Measurements from ENCODE around the gene TRIL. TPM values are rescaled to one million over a fixed set of nuclear protein-coding genes. Genes with fewer than 3 reads are reported as not detected.

The TRIL gene
- polyA plus RNA-seq, 12 donors: 23.0 to 44.7 (median 32.8) TPM; not detected in 1

DNA sequence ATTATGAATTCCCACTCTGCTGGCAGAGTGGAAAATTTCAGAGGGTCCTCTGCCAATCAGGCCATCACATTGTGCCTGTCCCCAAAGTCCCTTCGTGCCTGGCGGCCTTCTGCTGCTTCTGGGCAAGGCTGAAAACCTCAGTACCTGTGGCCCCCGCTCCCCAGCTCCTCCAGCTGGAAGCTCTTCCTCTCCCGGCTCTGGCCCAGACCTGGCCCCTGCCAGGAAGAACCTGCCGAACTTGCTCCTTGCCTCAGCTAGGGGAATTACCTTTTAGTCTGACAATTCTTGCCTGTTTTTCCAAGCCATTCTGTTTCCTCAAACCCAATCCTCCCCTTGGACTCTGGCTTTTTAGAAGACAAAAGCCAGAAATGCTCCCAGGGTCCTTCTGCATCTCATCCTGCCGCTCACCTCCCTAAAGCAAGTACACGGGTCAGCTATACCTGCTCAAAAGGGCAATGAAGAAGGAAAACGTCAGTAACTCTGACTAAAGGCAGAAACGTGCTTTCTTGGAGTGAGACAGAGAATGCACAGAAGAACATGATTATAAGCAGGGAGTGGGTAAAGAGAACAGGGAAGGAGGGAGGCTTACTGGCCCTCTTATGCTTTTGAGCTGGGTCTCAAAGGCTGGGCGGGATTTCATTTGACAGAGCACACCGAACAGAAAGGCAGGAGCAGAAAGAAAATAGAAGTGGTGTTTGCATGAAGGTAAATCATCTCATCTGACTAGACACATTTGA lies 28.1 kb upstream of the TRIL start:
- DNase-seq: no peak

DNA sequence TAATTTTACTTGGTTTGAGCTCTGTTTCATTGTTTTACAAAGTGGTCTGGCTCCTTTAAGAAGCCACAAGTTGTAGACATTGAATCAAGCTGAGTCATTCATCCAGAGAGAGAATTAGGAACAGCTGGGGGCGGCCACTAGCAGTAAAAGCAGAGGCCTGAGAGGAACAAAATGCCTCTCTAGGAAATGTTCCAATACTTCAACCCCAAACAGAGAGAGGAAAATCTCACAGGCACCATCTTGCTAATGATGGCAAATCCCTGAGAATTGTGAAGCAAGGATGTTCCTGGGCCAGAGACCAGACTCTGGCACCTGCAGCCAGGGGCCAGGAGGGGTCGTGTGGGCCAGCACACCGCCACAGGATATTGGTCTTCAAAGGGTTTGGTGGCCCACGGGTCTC lies 26.5 kb upstream of the TRIL start:
- peak; percentile 70 for DNase-seq

DNA sequence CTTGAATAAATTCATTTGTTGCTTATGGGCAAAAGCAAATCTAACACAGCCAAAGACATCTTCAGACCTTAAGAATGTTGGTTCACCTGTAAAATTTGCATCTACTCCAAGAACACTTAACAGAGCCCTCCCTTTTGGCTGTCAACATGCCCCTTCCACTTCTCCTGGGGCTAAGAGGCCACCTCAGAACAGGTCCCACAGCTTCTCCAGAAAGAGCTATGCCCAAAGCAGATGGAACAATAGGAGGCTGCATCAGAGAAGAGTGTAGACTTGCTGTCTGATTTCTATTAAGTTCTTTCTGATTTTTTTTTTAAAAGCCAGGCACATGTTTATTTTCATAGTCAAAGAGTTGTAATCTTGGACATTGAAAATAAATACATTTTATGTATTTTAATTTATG lies 26.1 kb upstream of the TRIL start:
- no peak for DNase-seq

DNA sequence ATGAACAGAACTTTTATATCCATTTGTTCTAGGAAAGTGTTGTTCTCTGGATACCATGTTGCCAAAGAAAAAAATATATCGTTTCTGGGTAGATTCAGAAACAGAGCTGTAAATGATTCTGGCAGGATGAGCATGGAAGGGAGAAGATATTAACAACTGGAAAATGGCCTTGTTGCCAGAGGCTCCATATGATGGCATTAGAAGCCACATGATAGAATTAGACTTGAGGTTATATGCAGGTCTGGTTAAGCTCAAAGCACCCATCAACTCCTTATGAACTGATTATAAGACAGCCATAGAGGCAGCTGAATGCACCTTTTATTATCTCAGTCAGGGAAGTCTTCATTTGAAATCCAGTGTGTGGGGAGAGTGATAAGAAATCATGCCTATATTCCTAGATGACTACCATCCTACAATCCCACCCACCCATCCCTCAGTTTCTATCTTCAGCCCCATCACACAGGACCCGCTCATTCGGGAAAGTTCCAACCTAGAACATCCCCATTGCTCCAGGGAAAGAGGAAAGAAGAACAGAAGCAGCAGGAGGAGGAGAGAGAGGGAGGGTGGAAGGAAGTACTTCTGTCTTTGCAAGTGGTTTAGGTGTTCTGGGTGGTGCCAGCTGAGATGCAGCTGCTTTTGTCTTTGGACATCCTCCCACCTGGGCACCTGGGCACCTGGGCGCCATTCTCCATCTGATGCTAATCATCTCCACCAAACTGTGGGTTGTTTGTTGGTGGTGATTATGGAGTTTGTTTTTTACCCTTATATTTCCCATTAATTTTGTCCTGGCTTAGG lies 25.5 kb upstream of the TRIL start:
- no peak for DNase-seq

DNA sequence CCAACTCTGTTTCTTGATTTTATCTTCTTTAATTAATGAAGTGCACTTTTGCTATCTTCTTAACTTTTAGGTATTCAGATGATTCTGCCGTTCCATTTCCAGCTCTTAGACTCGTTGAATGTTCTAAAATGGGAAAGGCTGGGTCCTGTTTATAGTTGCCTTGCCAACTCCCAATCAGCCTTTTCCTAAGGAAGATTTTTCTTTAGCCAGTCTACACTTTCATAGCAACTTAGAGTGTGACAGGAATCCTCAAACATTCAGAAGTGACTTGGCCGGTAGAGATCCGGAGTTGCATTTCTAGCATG lies 23.0 kb upstream of the TRIL start:
- no peak for DNase-seq

DNA sequence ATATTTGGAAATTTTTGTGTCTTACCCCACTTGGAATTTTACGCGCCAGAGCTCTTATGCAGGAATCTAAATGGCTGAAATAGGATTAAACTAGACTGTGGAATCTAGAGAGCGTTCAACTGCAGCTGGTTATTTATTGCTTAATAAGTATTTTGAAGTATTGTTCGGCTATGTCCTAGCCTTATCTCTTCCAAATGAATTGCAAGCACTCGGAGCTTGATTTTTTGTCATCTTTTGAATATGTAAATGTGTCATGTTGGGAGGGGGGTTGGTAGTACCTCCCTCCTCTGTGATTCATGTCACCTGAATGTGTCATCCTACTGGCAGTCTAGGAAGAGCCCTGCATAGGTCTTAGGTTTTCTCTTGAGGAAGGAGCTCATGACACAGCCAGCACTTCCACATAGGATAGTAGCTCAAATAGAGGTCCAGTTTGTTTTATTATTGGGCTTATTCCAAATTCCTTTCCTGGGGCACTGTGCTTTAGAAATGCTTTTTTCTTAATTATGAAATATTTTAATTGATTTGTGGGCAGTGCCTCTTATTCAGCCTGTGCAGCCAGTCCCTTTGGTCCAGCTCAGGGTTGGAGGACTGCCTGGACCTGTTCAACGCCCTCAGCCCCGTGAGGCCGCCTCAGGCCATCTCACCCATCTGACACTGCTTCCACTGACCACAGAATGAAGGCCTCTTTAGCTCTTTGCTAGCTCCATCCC lies 22.5 kb upstream of the TRIL start:
- DNase-seq: no peak

DNA sequence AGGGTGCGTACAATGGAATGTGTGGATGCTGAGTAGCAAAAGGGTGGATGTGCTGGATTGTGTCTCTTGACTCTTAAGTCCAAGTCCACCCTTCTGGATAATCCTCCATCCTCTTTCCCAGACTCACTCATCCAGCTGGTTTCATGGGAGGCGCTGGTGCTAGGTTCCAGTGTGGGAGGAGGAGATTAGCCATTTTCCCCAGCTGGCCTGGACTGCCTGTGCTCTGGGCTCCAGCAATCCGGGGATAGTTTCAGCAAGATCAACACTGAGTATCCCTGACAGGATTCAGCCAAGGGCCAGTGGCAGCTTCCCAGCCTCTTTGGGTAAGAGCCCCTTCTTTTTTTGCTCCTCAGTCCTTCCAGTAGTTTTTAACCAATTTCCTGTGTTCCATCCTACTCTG lies 21.6 kb upstream of the TRIL start:
- no peak for DNase-seq

DNA sequence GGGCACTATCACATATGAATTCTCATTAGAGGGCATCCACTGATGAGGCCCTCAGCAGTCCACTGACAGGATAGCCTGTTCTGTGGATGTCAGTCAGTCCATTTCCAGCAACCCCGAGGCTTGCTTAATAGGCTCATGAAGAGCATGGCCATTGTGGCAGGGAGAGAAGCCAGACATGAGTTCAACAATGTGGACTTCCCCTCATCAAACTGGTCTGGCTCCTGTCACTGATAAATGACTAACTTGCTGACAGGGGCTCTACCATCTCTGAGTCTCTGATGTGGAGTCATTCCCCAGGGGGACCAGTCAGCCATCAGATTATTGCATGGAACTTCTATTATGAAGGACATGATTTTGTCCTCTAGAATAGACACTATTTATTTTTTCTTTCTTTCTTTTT lies 19.8 kb upstream of the TRIL start:
- DNase-seq: no peak

DNA sequence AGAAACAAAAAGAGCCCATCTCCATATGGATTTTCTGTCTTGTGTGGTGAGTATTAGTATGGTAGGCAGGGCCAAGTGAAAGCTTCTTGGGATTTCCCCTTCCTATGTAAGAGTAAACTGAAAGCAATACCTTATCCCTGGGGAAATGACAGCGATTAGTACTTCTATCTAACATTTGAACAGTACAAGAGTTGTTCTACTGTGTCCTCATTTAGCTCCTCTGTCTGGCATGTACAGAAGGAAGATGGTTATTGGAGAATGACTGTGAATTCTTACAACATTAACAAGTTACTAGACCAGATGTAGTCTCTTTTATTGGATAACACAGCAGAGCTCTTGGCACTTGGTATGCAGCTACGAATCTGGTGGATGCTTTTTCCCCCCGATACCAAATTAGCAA lies 17.9 kb upstream of the TRIL start:
- DNase-seq: no peak

DNA sequence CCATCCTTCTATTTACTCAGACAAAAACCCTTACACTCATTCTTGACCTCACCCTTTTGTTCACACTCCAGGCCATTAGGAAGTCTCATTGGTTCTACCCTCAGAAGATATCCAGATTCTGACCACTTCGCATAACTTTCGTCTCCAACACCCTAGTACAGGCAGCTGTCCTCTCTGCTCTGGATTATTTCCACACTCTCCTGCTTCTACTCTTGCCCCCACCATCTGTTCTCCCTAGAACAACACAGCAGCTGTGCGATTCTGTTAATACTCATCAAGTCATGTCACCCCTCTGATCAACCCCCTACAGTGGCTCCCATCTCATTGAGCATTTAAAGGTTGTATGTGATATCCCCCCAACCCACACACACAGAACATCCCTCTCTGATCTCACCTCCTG lies 15.5 kb upstream of the TRIL start:
- DNase-seq: no peak

DNA sequence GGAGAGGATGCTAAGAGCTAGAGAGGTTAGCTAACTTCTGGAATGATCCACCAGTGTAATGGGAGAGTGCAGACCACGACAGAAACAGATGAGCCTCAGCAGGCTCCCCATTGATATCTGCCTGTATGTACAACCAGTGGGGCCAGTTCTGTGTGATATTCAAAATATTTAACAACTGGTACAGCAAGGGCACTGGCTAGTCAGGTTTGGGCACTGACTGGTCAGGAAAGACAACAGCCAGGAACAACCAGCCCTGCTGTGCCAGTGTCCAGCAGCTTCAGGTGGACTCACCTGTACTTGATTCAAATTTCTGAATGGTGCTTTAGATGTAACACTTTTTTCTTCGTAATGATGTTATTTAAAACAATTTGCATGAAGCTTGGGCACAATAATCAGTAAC lies 5.9 kb upstream of the TRIL start:
- DNase-seq: no peak

DNA sequence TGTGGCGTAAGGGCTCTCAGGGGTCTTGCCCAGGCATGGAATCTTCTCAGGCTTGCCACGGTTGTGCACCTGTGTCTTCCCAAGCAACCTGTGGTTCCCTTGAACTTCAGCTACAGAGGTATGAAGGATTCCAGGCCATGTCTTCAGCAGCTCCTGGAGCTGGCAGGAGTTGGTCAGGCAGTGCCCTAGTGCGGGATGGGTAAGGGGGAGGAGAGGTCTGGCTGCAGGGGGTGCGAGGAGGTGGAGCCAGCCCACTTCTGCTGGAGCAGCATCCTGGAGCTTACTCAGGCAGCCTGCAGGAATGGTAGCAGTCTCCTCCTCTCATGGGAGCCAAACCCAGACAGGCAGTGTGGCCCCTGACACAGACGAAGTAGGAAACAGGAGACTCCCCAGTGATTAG lies 3.8 kb upstream of the TRIL start:
- DNase-seq: no peak

DNA sequence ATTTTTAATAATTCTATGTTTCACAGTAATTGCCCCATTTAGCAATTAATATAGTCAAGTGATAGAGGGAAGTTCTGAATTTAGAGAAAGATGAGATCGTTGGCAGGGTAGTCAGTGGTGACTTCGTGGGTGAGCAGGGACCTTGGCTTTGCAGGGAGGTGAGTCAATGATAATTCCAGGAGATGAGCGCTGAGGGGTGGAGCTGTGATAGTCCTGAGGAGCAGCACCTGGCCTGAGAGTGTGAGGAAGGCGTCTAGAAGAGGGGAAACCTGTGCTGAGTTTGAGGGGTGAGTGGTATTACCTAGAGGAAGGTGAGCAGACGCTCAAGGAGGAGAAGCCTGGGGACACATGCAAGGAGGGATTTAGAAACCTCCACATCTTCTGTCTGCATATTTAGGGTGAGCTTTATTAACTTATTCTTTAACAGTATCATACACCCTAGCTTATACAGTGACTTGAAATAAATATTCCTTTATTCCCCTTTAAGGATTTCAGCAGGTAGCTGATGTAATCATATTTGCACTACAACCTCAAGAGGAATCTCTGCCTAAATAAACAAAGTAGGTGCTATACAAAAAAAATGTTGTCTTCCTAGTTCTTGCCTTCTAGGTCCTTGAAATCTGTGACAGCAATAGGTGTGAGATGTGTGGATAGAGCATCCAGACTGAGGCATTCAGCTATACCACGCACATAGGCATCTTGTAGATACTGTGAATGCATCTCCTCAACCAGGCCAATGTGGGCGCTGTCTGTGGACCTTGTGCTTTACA lies 2.1 kb upstream of the TRIL start:
- no peak for DNase-seq

DNA sequence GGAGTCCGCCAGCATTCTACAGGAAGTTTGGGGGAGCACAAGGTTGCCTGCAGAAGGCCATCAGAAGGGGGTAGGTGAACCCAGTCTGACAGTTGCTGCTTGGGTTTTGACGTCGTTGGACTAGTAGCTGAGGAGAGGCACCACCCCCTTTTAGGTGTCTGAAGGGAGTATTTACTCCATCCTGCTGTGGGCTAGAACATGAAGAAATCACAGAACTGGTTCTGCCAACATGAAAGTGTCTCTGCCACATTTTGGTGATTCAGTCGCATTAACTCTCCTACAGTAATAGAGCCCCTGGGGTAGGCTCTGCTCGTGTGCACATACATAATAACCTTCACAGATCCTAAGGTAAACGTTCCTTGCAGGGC lies 834 bp upstream of the TRIL start:
- DNase-seq: no peak

DNA sequence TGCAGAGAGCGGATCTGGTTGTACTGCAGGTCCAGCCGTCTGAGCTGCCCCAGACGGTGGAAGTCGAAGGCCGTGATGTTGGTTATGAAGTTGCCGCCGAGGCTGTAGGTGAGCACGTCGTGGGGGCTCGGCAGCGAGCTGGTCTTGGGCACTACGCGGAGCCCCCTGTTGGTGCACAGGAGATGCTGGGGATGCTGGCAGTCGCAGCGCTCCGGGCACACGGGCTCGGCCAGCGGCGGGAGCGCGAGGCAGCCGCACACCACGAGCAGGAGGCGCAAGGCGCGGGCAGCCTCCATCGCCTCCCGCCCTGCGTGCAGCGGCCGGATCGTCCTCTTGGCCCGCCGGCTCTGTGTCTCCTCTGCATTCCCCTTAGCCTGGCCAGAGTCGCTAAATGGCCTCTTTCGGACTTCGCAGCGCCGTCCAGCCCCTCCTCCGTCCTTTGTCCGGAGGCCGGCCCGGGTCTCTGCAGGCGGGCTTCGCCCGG lies 337 bp downstream of the TRIL start:
- no peak for DNase-seq

DNA sequence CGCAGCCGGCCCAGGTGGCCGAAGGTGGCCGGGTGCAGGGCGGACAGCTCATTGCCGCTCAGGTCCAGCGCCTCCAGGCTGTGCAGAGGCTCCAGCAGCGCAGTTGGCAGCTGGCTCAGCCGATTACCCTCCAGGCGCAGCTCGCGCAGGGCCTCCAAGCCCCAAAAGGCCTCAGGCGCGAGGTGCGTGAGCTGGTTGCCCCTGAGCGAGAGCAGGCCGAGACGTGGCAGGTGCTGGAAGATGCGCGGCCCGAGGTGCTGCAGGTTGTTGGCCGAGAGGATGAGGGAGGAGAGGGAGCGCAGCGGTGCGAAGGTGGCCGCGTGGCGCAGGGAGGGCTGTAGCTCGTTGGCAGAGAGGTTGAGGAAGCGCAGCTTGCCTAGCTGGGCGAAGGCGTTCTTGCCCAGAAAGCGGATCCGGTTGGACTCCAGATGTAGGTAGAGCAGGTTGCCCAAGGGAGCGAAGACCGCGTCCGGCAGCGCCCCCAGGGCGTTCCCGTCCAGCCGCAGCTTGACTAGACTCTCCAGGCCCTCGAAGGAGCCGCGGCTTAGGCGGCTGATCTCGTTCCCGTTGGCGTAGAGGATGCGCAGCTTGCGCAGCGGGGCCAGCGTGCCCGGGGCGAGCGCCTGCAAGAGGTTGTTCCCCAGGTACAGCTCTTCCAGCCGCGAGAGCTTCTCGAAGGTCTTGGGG lies 923 bp downstream of the TRIL start:
- peak; percentile 55 for DNase-seq

DNA sequence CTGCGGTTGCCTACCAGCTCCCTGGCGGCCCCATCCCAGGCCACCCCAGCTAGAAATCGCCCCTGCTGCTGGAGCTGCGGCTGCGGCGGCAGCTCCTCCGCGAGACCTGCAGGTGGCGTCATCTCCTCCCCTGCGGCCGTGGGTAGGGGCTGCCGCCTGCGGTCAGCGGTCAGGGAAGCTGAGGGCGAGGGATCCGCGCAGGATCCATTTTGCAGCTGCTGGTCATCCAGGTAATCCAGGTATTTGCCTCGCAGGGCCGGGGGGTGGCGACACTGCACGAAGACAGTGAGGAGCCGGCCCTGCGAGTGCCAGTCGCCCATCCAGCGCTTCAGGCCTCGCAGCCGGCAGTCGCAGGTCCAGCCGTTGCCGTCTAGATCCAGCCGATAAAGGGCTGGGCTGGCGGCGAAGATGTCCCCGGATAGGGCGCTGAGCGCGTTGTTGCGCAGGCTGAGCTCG lies 1.5 kb downstream of the TRIL start:
- peak; percentile 76 for DNase-seq

DNA sequence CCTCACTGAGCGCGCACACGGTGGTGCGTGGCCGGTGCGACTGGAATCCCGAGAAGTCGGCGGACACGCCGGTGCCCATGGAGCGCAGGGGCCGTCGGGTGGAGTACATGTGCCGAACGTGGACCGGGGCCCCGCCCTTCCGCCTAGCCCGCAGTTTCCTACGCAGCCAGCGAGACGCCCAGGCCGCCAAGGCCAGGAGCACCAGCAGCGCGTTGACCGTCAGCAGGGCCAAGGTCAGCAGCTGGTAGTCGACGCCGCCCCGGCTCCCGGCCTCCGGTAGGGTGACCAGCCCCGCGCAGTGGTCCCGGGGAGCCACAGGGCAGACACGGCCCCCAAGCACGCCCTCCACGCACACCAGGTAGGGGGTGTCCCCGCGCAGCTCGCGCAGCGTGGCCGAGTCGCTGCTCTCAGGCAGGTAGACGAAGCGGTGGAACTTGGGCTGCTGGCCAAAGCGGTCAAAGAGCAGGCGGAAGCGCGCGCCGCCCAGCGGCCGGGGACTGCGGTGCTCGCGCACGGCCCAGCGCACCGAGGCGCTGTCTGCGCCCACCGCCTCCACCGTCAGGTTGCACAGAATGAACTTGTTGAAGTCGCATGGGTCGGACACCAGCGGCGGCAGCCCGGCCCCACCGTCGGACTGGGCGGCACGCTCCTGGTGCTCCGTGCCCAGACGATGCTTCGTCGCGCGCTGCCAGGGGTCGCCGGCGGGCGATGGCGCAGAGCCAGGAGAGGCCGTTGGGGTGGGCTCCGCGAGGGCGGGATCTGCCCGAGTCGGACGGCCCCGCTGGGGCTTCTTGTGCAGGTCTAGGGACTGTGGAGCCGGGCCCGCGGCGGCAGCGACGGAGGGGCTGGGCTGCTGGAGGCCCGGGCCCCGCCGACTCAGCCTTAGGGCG lies 2.2 kb downstream of the TRIL start:
- peak; percentile 82 for DNase-seq

DNA sequence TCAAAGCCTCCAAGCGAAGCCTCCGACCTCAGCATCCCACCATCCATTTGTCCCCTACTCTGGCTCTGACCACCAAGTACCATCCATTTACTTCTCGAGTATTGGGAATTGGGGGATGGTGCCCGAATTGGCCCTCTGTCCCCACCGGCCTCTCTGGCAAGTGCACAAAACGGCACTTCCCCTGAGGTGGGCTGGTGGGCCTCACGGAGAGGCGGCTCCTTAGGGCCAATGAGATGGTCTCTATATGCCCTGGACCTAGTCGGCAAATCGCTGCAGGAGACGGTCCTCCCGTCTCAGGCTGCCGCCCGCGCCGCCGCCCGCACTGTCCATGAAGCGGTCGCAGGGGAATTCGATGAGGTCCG lies 2.8 kb downstream of the TRIL start:
- DNase-seq: no peak

DNA sequence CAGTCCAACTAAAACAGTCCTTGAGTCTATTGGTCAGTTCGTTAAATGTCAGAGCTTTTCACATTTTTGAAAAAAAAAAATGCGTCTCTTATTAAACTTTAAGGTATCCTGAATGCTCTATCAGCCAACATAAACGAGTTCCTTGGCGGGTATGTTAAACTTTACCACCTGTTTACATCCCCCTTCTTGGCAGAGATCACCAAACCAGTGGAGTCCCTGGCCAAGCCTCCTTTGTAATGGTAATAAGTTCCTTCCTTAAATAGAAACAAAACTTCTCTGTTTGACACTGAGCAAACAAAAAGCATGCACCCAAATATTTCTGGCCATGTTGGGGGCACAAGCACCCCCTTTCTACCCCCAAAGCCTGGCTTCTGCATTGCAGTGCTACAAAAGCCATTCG lies 3.2 kb downstream of the TRIL start:
- no peak for DNase-seq

DNA sequence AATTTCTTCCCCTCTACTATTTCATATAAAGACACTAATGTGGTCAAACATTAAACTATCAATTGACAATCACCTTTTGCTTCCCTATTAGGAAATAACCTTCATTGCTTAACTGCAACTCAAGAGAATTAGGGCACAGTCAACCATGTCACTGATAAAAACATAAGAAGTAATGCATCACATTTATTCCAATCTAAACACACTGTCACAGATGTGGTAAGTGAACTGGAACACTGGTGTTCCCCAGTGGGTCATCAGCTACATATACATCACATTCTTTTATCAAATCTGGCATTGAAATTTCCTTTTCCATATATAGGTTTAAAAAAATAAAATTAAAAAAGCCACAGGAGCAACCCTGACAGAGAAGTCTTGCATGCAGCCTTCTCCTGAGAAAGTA lies 3.7 kb downstream of the TRIL start:
- no peak for DNase-seq

Measured in muscle of arm (tissue), 12 donors.